ENCODE data around the gene GABRB2. TPM values are rescaled to one million over a fixed set of nuclear protein-coding genes. Genes with fewer than 3 reads are reported as not detected.

The GABRB2 gene
- total RNA-seq, 1 experiment from 2014 or later: not detected

DNA sequence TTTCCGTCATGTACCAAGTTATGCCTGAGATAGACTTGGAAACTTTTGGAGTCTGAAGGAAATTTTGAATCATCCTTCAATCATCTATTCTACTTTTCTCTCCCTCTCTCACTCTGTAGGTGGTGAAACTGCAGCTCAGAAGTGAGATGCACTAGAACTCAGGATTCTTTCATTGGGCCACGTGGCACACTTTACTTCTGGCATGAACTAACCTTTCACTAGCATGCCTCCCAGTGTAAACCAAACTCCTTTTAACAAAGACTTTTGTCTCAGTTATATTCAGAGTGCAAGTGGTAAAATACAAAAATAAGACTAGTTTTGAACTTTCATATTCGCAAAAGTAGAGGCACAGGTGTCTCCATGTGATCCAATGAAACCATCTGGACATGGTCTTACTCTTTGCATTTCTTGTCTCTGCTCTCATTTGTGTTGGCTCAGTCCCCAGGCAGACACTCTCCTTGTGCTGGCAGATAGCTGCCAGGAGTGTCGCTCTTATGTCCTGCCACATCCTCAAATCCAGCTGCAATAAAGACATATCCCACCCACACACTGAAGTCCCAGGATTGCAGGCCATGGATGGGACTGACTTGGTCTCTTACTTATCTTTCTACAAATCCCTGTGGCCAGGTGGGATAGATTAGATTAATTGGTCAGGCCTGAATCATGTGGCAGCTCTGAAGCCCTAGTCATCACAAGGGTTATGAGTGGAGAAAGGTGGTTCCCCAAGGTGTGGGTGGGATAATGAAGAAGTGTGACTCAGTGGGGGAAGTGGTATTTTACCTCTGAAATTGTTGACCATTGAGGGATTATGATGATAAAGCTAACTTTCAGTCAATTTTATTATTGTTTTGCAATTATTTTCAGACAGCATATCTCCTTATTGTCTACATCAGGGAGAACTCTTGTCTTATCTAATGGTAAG lies 267.5 kb downstream of the GABRB2 start:
- TF ChIP-seq CTCF (IDR thresholded peaks at IDR 0.05; ENCODE audit: insufficient read depth in 1 of 2, low read depth in 1 of 2, low read length in 1 of 2, severe bottlenecking in 1 of 2, unreplicated experiment in 1 of 2): no peak
- DNase-seq: no peak
- Mint-ChIP-seq H3K4me1 (ENCODE audit: low read depth, unreplicated experiment) (no peaks in the 10 kb centered on the region), H3K27ac (ENCODE audit: unreplicated experiment) (no peak overlapping the region), H3K9me3 (ENCODE audit: unreplicated experiment) (no peaks in the 10 kb centered on the region), H3K27me3 (ENCODE audit: insufficient read depth, unreplicated experiment) (peaks cover 7% of the 10 kb centered on the region), H3K36me3 (ENCODE audit: insufficient read depth, unreplicated experiment) (no peaks in the 10 kb centered on the region), H3K4me3 (ENCODE audit: unreplicated experiment) (no peak overlapping the region)
- no TSS peak for BruUV-seq (replicated peaks)
- POLR2A ChIA-PET: no interaction called here
- Histone ChIP-seq H3K4me1 (no peaks in the 10 kb centered on the region), H3K36me3 (ENCODE audit: control insufficient read depth, insufficient read depth, low read length) (no peaks in the 10 kb centered on the region), H3K9me3 (no peaks in the 10 kb centered on the region), H3K27me3 (replicated peaks; ENCODE audit: control insufficient read depth, insufficient read depth, low read length) (no peaks in the 10 kb centered on the region; the same call in 1 of the 2 replicates), H3K4me3 (ENCODE audit: low read depth, low read length) (no peak overlapping the region)
- intact Hi-C loops (cut with micrococcal nuclease; ENCODE audit: unreplicated experiment): no loop called here
- CTCF ChIA-PET: no interaction called here

DNA sequence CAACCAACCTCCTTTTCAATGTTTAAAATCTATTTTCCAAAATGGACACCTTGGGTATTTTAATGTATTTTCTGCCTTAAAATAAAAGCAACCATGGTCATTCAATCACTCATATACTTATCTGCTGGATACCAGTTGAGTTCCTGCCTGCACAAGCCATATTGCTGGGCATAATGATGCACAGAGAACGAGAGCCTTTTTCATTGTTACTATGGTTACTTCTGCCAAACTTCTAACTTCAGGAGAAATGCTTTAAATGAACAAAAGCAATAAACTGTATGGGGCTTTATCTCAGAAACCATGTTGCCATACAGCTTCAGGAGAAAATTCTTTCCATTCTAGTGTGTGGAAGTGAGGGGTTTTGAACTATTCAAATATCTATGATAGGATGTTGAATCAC lies 269.5 kb downstream of the GABRB2 start:
- peaks cover 3% of the 10 kb centered on the region for H3K27me3 Mint-ChIP-seq (ENCODE audit: insufficient read depth, unreplicated experiment)
- Histone ChIP-seq H3K27me3 (replicated peaks; ENCODE audit: control insufficient read depth, insufficient read depth, low read length) (no peaks in the 10 kb centered on the region; the same call in 1 of the 2 replicates), H3K9me3 (no peaks in the 10 kb centered on the region), H3K4me3 (ENCODE audit: low read depth, low read length) (no peak overlapping the region), H3K36me3 (ENCODE audit: control insufficient read depth, insufficient read depth, low read length) (no peaks in the 10 kb centered on the region), H3K4me1 (no peaks in the 10 kb centered on the region)
- BruUV-seq (replicated peaks): no TSS peak
- H3K27ac Mint-ChIP-seq (ENCODE audit: unreplicated experiment): no peak overlapping the region
- H3K4me3 Mint-ChIP-seq (ENCODE audit: unreplicated experiment): no peak overlapping the region
- no peaks in the 10 kb centered on the region for H3K4me1 Mint-ChIP-seq (ENCODE audit: low read depth, unreplicated experiment)
- intact Hi-C loops (cut with micrococcal nuclease; ENCODE audit: unreplicated experiment): no loop called here
- ChIA-PET POLR2A (no interaction called here), CTCF (no interaction called here)
- no peak for DNase-seq
- TF ChIP-seq CTCF (IDR thresholded peaks at IDR 0.05; ENCODE audit: insufficient read depth in 1 of 2, low read depth in 1 of 2, low read length in 1 of 2, severe bottlenecking in 1 of 2, unreplicated experiment in 1 of 2): no peak
- no peaks in the 10 kb centered on the region for H3K9me3 Mint-ChIP-seq (ENCODE audit: unreplicated experiment)
- no peaks in the 10 kb centered on the region for H3K36me3 Mint-ChIP-seq (ENCODE audit: insufficient read depth, unreplicated experiment)

- no peaks in the 10 kb centered on the region for H3K36me3 ChIP-seq (ENCODE audit: control insufficient read depth, insufficient read depth, low read length)
- H3K27ac Mint-ChIP-seq (ENCODE audit: unreplicated experiment): no peak overlapping the region
- H3K4me1 ChIP-seq: no peaks in the 10 kb centered on the region
- no TSS peak for BruUV-seq (replicated peaks)
- no peaks in the 10 kb centered on the region; the same call in 1 of the 2 replicates for H3K27me3 ChIP-seq (replicated peaks; ENCODE audit: control insufficient read depth, insufficient read depth, low read length)
- no peaks in the 10 kb centered on the region for H3K27me3 Mint-ChIP-seq (ENCODE audit: insufficient read depth, unreplicated experiment)
- no peaks in the 10 kb centered on the region for H3K9me3 ChIP-seq
- H3K4me3 ChIP-seq (ENCODE audit: low read depth, low read length): no peak overlapping the region
- H3K4me1 Mint-ChIP-seq (ENCODE audit: low read depth, unreplicated experiment): no peaks in the 10 kb centered on the region
- no peaks in the 10 kb centered on the region for H3K36me3 Mint-ChIP-seq (ENCODE audit: insufficient read depth, unreplicated experiment)
- TF ChIP-seq CTCF (IDR thresholded peaks at IDR 0.05; ENCODE audit: insufficient read depth in 1 of 2, low read depth in 1 of 2, low read length in 1 of 2, severe bottlenecking in 1 of 2, unreplicated experiment in 1 of 2): no peak
- no peak for DNase-seq
- POLR2A ChIA-PET: no interaction called here
- CTCF ChIA-PET: no interaction called here
- H3K4me3 Mint-ChIP-seq (ENCODE audit: unreplicated experiment): no peak overlapping the region
- intact Hi-C loops (cut with micrococcal nuclease; ENCODE audit: unreplicated experiment): no loop called here
- no peaks in the 10 kb centered on the region for H3K9me3 Mint-ChIP-seq (ENCODE audit: unreplicated experiment)
Observed at GRCh38 chr5:161274951-161275350, 271.6 kb downstream of the GABRB2 start.

Data from Caco-2 (cell line).